GM21381 (cell line): ENCODE results near the gene LRRC74B.
"Not testable (repeated sequence)": the region's sequence is repeated elsewhere in the genome, so short reads cannot be mapped to it uniquely, and the experiment has no call there.

Source experiments
- ATAC-seq: cut with Tn5 transposase; IDR thresholded peaks from one replicate; pipeline ENCODE4 v1.9.1; 2021; ENCODE audit warnings: mild to moderate bottlenecking, moderate library complexity; ENCODE audit not compliant: unreplicated experiment

Gene LRRC74B

DNA sequence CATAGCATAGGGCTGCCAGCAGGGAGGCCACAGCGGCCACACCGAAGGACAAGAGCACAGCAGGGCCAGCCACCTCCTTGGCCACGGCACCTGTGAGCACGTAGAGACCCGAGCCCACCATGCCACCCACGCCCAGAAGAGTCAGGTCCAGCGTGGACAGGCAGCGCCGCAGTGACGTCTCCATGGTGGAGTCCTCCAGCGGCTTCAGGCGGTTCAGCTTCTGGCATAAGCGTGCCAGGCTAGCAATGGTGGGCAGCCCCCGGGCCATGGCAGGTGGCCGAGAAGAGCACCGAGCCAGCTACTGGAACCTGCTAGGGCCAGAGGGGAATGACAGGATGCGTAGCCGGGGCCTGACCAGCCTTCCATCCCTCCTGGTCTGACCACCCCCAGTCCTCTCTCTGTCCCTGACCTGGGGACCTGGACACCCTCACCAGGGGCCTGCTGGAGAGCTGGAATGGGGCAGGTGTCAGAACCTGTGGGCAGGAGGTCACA is 14.2 kb upstream of the LRRC74B start:
- ATAC-seq = no peak

DNA sequence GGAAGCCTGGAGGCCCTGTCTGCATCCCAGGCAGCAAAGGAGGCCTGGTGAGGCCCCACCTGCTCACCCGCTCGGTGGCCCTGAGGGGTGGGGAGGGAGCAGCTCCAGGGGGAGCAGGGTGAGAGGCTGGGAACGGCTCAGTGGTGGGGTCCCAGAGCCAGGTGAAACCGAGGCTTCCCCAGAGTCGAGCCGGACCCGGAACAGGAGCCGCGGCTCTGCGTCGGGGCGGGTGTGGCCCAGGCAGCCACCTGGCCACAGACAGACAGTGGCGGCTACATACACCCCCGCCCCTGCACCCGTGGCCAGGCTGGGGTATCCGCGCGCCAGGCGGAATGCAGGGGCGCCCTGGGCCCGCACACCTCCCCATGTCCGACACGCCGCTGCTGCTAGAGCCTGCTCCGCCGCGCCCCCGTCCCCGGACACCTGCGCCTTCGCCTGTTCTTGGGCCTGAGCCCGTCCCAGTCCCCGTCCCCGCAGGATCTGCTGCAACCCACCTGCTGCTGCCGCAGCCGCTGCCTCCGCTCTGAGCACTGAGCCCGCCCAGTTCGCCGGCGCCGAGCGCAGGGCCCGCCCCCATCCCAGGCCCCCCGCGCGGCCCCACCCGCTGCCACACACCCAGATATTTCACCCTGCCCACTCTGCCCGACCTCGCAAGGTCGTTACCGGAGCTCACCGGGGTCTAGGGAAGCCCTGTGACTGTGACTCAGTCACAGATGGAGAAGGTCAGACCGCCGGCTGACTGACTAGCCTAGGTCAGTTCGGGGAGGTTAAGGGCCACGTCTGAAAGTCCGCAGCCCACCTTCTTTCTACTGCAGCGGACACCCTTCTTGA is 13.5 kb upstream of the LRRC74B start, which contains the start of gene SLC7A4:
TSS of gene SLC7A4 (minus strand) at position 525 of the 831 bp plus-strand sequence. CDS start 749 bp downstream, outside the sequence.
- no peak for ATAC-seq

DNA sequence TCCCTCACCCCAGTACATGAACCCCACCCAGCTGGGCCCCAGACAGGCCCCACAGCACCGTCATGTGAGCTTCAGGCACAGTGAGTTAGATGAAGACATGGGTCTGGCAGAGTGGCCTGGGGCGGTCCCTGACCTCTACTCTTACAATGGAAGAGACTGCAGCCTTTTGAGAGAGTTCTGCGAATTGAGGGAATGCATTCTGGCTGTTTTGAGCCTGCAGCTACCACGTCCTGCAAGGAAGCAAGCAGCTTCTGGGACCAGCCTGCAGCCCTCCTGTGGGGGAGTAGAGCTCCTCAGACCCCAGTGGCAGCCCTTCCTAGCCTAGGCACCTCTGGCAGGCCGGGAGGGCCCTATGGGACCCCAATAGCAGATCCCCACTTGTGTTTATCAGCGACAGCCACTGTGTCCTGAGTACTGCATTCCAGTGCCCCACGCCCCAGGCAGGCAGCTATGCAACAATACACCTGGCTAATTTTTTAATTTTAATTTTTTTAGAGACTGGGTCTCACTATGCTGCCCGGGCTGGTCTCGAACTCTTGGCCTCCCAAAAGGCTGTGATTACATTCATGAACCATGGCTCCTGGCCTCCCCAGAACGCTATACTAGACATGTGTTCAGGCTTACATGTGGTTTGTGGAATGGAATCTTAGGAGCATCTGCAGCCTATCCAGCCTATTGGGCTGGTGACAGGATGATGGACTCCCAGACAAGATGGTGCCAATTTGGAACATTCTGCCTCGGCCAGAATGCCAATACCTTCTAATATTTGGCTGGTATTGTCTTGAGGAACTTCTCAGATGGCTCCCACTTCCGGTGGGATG is 12.7 kb upstream of the LRRC74B start:
- no peak for ATAC-seq

DNA sequence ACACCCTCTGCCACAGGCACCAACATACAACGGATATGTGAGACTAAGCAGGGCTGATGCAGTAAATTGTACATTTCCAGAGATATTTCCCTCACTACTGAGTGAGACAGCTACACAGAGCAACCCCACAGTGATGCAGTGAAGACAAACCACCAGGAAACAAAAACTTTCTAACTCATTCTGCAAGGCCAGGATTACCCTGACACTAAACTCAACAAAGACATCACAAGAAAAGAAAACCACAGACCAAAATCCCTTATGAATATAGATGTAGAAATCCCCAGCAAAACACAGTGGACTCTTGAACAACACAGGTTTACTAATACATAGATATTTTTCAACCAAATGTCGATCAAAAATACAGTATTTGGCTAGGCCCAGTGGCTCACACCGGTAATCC is 11.9 kb upstream of the LRRC74B start:
- no peak for ATAC-seq

DNA sequence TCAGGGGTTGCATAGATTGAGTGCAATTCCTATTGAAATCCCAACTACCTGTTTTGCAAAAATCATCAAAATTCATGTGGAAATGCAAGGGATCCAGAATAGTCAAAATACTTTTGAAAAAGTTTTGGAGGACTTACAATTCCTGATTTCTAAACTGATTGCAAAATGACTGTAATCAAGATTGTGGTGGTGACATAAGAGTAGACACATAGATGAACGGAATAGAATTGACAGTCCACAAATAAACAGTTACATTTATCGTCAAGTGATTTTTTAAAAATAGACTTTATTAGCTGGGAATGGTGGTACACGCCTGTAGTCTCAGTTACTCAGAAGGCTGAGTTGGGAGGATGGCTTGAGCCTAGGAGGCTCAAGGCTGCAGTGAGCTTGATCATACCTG is 10.8 kb upstream of the LRRC74B start:
- no peak for ATAC-seq

DNA sequence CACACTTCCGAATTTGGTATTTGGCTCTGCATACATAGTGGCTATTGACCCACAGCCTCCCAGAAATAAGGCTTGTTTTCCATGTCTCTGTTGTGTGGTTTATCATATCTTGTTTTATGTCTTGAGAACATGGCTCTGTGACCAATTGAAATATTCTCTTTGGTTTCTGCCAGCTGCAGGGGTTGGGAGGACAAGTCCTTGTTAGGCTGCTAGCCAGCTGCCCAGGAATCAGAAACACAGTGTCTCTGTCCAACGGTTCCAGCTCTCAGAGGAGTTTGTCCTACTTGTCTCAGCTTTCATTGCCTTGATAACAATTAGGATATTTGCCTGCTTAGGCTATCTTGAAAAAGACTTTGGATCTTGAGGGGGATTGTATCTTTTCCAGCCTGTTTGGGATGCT is 7.3 kb upstream of the LRRC74B start:
- no peak for ATAC-seq

DNA sequence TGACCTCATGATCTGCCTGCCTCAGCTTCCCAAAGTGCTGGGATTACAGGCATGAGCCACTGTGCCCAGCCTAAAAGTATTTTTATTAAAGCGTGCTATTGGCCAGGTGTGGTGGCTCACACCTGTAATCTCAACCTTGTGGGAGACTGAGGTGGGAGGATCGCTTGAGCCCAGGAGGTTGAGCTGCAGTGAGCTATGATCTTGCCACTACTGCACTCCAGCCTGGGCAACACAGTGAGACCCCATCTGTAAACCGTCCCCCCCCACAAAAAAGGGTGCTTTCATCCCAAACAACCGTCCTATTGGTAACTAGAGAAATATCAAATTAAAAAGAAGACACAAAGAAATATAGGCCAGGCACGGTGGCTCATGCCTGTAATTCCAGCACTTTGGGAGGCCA is 6.6 kb upstream of the LRRC74B start:
- ATAC-seq = not testable (repeated sequence)

DNA sequence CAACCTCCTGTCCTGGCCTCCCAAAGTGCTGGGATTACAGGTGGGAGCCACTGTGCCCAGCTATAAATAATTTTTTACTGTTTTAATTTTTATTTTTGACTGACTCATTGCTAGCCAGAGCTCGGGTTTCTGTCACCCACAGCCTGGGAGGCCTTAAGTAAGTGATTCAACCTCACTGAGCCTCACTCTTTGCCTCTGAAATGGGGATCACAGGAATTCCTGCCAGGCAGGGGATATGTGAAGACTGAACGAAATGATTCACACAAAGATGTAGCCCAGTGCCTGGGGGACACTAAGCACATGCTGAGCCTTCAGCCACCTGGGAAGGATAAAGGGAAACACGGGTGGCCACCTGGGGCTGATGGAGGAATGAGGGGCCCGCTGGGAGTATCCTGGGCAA is 3.8 kb upstream of the LRRC74B start:
- no peak for ATAC-seq

DNA sequence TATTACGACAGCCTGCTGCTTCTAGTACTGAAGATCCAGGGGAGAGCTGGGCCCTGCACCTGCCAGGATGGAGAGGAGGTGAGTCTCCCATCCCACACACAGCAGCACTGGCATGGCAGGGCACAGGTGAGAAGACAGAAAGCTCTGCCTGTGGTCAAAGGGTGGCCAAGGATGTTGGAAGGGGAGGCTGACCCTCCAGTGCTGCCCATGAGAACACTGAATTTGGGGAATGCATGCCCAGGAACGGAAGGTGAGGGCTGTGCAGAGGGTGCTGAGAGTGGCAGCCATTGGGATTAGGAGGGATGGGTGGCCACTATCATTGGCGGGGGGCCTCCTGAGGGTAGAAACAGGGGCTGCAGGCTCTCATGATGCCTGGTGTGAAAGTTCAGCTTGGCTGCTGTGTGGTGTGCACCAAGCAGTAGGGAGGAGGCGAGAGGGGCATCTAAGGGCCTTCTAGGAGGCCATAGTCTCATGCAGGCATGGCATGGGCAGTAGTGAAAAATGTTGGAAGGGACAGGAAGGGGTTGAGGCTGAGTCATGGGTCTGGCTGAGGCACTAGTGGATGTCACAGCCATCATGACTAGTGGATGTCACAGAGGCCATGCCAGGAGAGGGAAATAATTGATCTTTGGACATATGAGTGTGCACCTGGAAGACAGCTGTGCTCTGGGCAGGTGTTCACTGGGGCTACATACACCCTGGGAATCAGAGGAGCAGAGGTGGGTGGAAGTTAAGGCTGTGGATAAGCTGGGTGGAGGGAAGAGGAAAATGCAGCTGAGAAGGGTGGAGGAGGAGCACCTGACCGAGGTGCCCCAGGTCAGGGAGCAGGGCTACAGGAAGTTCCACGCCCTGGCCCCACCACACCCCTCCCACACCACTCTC is 2.5 kb upstream of the LRRC74B start:
- ATAC-seq = no peak

DNA sequence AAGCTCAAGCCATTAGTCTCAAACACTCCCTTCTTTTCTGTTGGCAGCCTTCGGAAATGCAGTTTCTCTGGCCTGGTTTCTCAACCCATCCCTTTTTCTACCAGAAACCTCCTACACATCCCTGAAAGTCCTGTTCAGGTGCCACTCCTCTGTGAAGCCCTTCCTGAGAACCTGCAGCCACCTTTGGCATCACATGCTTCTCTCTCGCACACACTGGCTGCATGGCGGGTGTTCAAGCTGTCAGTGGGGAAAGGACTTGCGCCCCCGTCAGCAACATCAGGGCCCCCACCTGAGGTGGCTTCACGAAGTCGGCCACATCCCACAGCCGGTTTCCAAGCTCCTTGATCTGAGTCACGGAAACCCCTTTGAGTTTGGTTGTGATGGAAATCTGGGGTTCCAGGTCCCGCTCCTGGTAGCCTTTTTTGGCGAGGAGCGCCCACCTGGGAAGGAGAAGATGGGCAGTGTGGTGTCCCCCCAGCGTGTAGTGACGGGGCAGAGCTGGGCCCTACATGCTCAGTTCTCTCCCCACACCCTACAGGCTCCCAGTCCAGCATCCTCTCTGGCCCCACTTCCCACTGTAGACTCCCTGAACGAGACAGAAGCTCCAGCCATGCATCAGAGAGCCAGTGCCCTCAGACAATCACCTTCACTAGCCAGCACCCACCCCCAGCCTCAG is 1.7 kb upstream of the LRRC74B start:
- no peak for ATAC-seq

DNA sequence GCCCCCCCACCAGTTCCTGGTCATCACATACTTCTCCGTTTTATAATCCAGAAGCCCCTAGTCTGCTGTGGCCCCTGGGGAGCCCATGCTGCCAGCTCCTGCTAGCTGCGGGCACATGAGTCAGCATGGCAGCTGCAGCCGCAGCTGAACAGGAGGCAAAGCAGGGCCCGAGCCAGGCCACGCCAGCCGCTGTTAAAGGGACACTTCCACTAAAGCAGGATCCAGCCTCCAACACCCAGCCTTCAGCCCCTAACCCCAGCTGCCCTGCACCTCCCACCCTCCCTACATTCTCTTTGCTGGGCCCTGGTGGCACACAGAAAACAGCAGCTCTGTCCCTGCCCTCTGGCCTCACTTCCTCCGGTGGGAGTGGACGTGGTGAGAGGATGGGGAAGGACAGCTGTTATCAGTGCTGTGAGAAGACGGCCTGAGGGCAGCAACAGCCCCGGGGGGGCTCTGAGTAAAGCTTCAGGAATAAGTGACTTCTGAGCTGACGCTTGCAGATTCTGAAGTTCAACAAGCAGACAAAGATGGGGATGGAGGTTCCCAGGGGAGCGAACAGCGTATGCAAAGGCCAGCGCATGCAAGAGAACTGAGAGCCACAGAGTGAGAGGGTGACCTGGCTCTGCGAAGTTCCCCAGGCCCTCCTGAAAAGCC is 688 bp upstream of the LRRC74B start:
- ATAC-seq = no peak

DNA sequence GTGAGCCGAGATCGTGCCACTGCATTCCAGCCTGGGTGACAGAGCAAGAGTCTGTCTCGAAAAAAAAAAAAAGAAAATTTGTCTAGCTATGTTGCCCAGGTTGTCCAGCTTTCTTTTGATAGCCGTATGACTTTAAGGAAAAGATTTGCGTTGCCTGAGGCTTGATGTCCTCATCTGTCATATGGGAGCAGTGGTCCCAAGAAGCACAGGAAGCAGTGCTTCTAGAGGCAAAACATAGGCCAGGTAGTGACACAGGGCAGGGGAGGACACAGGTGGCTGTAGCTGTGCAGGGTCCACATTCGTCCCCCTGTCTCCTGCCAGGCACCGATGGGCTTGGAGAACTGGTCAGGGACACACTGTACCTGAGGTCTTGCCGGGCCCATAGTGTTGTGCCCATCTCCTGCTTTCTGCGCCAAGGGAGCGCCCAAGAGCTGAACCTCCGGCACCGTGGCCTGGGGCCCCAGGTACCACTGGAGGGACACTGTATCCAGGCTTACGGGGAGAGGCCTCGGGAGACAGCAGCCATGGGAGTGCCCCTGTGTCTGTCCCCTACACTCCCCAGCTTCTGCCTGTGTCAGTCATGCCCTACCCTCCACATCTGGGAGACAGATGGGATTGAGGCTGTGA is 1.4 kb downstream of the LRRC74B start:
- ATAC-seq = no peak

DNA sequence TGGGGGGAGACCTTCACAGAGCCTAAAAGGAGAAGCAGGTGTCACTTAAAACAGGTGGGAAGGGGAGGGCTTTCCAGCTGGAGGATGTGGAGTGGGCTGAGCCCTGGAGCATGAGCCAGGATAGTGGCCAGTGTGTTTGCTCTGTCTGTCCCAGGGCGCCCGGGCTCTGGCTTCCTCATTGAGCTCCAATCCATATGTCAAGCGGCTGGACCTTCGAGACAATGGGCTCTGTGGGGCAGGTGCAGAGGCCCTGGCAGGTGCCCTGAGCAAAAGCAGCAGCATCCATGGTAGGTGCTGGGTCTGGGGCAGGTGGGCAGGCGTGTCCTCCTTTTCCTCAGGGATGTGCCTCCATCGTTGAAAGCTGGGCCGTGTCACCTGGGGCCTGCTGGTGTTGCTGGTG is 2.0 kb downstream of the LRRC74B start:
- ATAC-seq = no peak

DNA sequence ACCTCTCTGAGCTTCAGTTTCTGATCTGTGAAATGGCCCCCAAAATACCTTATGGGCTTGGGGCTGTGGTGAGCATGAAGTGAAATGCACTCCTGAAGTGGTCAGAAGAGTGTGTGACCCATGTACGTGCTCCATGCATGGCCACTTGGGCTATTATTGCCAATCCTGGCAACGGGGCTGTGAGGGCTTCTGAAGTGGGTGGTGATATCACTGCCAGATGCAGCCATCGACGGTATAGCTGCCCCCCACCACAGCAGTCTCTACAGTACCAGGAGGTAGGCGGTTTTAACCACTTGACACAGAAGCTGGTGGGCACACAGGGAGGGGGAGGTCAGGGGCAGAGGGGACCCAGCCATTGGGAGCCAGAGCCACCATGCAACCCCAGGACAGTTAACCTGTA is 2.7 kb downstream of the LRRC74B start:
- ATAC-seq = not testable (repeated sequence)

DNA sequence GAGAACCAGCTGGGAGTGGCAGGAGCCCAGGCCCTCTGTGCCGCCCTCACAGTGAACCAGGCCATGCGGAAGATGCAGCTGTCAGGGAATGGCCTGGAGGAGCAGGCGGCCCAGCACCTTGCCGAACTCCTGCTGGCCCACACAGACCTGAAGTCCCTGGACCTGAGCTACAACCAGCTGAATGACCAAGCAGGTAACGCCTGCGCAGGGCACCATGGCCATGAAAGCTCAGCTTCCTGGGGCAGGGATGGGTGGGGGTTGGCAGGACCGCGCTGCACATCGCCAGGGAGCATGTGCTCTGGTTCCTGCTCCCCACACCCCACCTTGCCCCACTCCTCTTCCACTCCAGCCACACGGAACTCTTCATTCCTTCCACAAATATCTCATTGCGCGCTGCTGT is 3.2 kb downstream of the LRRC74B start:
- not testable (repeated sequence) for ATAC-seq

DNA sequence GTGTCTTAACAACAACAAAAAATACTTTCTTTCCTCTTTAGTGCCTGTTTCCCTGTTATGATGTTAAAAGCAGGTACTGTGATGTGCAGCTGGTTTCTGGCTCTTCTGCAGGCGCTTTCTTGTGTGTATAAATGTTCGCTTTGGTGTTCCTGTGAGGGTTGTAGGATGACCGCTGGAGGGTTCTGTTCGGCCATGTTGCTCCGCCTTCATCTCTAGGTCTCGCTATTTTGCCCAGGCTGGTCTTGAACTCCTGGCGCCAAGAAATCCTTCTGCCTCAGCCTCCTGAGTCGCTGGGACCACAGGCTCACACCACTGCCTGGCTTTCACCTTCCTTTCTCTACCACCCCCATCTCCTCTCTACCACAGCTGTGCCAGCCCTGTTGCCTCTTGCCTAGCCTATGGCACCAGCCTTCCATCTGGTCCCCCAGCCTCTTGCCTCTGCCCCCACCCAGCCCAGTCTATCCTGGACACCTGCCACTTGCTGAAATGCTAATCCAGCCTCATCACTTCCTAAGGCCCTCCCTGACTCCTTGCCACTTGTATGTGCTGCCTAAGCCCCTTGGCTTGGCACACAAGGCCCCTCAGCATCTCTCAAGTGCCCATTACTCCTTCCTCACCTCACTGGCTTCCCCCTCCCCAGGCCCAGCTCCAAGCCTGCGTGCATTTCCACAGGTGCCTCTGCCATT is 5.5 kb downstream of the LRRC74B start:
- ATAC-seq = no peak

DNA sequence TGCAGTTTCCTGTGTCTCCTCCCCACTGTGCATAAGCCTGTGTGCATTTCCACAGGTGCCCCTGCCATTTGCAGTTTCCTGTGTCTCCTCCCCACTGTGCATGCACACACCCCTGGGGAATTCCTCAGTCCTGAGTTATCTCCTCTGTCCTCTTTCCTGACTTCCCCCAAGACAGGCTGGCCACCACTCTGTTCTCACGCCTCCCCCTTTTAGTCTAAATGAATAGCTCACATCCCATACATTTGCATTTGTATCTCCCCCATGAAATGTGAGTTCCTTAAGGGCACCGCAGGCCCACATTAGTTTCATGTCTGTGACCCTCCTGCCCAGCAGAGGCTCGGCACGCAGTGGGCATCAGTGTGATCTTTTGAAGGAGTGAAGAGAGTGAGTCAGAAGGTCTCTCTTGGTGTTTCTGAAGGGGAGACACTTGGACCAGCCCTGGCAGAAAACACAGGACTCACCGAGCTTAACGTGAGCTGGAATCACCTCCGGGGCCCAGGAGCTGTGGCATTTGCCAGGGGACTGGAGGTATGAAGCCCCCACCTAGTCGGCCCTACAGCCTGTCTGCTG is 6.2 kb downstream of the LRRC74B start:
- ATAC-seq = no peak

DNA sequence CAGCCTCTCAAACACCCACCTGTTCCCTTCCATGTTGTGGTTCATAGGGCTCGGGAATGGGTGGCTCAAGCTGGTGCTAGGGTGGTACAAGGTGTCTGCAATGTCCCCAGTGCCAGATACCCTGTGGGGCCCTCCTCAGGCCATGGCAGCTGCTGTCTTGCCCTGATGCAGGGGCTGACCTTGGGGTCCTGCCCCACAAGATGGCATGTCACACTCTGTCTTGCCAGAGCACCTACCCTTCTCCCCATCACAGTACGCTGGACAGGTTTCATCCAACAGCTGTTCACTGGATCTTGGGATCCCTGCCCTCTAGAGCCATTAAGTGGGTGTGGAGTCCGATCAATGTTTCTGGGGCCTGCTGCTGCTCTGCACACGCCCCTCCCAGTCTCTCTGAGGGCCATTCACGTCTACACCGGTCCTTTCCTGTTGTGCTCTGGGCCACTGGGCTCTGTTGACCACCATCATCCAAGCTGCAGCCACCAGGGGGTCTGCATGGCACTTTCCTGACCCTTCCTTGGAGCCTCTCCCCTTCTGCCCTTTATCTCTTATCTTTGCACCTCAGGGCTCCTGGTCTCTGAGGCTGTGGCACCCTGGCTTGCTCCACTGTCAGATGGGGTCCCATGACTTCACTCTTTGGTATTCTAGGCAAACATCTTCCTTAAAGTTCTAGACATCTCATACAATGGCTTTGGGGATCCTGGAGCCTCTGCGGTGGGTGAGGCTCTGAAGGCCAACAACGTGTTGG is 7.1 kb downstream of the LRRC74B start:
- no peak for ATAC-seq
